HG02852 (cell line): Measurements from ENCODE around the gene OGA.
A peak's percentile ranks its signal among the peaks of the same experiment; 100 is the strongest.
"Not testable (repeated sequence)": the region's sequence is repeated elsewhere in the genome, so short reads cannot be mapped to it uniquely, and the experiment has no call there.

ENCODE experiments used
- ATAC-seq: cut with Tn5 transposase; IDR thresholded peaks from one replicate; pipeline ENCODE4 v1.9.1; 2021; ENCODE audit warnings: mild to moderate bottlenecking, moderate library complexity; ENCODE audit not compliant: unreplicated experiment

The OGA gene

DNA sequence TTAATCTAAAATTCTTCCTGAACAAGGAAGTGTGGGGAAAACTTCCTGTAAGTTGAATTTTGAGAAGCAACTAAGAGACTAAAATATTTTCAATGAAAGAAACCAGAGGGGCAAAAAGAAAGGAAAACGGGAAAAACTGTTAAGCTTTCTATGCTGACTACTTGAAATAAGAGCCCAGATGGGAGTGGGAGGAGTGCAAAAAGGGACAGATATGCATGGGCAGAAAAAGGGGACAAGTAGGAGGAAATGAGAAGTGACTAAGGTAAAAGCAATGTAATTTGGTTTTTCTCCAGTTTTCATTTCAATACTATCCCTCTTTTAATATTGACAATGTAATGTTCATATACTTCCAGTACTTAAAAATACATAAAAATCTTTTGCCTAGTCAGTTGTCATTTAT lies 11.1 kb downstream of the OGA start:
- no peak for ATAC-seq

DNA sequence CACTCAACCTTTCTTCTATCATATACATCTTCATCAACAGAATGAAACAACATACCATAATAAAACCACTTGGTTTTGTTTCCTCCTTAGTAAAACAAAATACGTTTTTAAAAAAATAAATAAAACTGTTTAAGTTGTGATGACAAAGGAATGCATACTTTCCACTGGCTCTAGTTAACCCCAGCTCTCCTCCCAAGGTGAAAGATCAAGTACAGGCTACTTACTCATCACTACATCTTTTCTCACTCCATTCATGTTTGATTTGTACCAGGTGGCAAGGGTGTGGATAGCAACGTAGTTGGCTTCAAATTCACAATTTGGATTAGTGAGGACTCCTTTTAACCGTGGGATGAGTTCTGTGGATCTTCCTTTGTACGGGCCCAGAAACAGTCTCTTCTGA lies 14.7 kb downstream of the OGA start:
- ATAC-seq = no peak

DNA sequence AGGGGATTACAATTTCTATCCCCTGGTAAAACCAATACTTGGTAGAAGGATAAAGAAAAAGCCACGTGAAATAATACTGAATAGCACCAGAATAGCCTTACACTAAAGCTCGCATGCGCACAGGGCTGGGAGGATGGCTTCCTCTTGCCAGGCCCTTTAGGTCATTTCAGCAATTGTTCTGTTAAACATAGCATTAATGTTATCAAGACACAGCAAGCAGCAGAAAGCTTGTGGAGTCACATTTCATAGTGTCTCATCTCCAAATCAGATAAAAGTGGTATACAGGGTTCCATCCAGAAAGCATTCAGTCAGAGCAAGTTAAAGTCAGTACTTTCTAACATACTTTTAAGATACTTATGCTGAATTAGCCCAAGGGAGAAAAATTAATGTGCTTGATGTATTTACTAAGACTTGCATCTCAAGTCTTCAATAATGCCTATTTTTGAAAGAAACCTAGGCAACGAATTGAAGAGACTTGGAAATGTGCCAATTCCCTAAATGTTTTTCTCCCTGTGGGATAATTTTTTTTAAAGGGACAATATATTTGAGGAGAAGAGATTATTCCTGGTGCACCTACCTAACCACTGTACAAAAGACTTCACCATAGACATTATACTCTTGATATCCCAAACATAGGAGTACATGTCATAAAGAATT lies 20.7 kb downstream of the OGA start:
- no peak for ATAC-seq

- ATAC-seq = no peak
Observed at GRCh38 chr10:101793526-101793925, 24.7 kb downstream of the OGA start.

- ATAC-seq = no peak
Observed at GRCh38 chr10:101789686-101790085, 28.6 kb downstream of the OGA start.

DNA sequence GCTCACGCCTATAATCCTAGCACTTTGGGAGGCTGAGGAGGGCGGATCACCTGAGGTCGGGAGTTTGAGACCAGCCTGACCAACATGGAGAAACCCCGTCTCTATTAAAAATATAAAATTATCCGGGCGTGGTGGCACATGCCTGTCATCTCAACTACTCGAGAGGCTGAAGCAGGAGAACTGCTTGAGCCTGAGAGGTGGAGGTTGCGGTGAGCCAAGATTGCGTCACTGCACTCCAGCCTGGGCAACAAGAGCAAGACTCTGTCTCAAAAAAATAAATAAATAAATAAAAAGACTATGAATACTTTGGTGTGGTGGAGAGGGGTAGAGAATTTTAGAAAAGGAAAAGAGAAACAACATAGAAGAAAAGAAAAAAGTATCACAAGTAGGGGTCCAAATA lies 29.0 kb downstream of the OGA start:
- not testable (repeated sequence) for ATAC-seq

DNA sequence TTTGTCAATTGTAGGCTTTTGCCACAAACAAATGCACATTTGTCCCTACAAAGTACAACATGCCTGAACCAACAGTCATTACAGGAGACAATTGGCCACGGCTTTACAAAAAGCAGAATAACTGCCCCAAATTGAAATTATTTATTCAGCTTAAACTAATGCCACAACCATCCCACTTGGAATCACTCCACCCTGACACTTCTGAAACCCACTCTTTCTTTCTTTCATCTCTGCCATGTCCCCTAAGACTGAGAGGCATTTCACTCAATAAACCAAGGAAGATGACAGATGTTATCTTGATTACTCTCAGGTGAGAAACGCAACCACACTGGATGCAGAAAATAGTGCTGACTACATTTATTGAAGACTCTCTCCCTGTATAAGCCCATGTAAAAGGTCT lies 32.4 kb downstream of the OGA start:
- ATAC-seq = no peak

GRCh38 chr10:101784558-101784957 lies 33.7 kb downstream of the OGA start:
- no peak for ATAC-seq

DNA sequence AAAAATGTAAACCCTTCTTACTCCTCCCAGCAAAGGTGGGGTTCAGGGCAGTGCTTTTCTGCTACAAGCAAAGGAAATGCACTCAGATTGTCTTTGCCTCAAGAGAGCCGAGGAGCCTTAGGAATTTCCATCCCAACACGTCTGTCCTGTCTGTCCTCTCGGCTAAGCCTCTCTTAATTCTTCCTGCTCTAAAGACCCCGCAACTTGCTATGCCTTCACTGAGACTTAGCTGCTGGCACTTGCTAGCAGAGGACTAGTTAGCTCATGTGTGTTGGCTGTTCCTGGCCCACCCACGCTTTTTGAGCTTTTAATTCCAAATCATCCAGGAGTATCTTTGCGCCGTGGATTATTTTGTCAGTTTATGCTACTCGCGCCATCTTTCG lies 34.5 kb downstream of the OGA start:
- ATAC-seq = no peak

DNA sequence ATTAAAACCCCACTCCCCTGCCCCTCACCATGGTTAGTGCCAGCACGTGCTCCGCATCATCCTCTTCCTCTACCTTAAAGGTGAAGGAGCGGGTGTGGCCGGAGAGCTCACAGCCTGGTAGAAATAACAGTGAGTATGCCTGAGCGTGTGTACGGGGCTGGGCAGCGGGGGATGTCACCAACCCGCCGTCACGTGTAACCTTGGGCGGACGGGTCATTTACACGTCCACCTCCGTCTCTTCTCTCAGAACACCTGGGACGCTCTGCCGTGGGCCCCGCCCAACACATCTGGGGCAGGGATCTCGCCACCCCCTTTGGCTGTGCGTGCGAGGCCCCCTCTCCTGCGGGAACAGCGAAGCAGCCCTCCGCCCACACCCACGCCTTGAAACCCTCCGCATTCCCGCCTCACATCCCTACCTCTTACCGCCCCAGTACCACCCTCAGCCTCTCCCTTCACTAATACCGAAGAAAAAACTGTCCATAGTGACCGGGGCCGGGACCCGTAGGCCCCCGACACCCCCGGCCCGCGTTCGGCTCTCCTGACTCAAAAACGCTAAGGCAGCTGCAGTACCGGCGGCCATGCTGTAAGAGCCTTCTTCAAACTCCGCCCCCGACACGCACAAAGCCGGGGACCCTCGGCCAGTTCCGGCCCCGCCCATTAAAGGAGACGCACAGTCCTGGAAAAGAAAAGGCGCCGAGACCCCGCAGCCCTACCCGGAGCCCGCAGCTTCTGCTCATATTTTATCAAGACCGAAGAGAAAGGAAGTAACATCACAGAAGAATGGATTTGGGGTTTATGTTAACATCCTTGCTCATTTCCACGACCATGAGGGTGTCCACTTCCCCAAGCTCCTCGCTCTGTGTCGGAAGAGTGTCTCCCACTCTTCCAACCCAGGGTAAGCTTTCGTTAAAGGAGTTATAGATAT lies 35.2 kb downstream of the OGA start, which contains the start of gene NPM3:
Gene NPM3 (minus strand): TSS at position 636 of the 925 bp plus-strand sequence. CDS start 56 bp downstream, at position 580.
- ATAC-seq = peak; percentile 73

DNA sequence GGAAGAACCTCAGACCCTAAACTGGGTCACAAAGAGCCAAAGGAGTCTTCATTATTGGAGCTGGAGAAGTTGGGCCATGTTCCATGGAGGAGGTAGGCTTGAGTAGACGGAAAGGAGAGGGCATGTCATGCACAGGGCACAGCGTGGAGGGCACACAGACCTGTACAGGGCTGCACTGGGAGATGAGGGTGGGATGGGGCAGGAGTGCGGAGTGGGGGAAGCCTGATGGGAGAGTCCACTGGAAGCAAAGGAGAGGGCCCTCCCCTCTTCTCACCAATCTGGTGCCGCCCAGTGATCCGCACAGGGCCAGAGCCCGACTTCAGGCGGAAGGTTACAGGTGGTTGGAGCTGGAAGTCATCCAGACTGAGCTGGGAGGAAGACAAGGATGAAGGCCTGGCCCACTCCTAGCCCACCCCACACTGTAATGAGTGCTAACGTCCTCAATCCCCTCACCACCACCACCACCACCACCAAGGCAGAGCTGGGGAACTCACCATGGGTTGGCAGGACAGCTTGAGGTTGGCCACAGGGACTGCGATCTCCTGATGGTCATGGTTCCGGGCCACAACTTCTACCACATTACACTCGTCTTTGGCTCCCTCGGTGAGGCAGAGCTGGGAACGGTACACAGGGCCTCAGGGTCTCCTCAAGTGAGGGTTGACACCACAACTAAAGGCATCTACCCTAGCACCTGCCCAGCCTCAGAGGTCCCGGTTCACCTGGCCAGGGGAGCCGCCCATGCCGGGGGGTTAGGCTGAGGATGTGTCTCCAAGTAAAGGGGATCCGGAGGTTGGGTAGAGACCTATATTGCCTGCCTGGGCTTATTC lies 36.0 kb downstream of the OGA start:
- ATAC-seq = no peak

DNA sequence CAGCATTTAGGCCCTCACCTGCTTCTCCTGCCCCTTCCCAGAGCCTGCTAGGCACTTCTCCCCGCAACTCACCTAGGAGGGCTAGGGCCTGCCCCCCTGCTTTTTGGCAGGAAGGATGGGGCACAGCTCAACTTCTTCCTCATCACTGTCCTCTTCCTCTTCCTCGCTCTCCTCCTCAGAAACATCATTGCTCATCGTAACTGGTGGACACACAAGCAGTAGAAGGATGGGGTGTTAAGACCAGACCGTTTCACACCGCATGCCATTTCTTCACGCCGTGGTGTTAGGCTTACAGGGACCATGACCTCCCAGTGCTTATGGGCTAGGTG lies 36.6 kb downstream of the OGA start:
- no peak for ATAC-seq

- ATAC-seq = no peak
Observed at GRCh38 chr10:101780818-101781654, 37.2 kb downstream of the OGA start.

GRCh38 chr10:101780187-101780817 lies 37.9 kb downstream of the OGA start:
- no peak for ATAC-seq

DNA sequence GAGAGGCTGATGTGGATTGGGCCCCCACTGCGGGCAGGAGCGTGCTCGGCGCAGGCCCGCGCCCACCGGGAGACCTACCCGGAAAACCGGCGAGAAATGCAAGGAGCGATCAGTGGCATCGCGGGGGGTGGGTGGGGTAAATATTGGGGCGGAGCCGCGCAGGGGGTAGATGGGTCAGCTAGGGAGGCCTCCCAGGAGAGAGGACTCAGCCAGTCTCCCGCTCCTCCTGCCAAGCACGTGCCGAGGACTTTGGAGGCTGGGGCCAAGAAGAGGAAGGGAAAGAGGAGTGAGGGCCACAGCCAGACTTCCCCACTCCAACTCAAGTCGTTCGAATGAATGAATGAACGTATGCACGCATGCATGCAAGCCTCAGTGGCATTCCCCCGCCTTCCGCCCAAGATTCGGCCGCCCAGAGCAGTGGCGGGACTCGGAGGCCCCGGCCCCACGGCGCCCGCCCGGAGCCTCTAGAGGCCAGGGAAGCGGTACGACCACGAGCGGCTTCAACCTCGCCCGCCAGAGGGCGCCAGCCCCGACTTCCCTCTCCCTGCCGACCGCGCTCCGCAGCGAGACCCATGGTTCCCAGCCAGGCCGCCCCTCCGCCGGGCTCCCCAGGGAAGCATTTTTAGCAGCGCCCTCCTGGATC lies 38.6 kb downstream of the OGA start:
- peak; percentile 43 for ATAC-seq

DNA sequence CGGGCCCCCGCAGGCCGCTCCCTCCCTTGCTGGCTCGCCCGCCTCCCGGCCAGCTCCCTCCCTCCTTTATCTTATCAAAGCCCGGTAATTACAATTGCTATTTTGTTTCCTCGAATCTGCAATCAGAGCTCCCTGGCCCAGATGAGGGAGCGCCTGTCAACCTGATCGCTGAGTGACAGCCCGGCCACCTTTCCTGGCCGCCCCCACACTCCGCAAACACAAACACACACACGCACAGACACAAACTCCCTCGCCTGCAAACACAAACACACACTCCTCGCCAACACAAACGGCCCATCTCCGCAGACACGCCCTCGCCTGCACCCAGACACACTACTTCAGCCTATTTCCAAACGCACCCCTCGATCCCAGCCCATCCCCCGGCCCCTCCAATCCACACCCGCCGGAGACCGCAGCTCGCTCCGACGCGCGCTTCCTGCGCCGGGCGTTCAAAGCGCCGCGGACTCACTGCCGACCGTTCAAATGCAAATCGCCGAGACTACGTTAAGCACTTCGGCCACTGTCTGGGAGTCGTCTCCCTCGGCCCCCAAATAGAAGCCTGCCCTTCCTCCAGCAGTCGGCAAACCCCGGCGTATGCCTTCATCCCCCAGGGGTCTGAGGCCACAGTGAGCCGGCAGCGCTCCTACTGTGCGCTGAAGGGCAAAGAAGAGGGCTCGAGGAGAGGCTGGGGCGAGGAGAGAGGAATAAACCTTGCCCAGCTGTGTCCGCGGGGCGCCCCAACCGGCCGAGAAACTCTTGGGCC lies 39.3 kb downstream of the OGA start:
- ATAC-seq = no peak

DNA sequence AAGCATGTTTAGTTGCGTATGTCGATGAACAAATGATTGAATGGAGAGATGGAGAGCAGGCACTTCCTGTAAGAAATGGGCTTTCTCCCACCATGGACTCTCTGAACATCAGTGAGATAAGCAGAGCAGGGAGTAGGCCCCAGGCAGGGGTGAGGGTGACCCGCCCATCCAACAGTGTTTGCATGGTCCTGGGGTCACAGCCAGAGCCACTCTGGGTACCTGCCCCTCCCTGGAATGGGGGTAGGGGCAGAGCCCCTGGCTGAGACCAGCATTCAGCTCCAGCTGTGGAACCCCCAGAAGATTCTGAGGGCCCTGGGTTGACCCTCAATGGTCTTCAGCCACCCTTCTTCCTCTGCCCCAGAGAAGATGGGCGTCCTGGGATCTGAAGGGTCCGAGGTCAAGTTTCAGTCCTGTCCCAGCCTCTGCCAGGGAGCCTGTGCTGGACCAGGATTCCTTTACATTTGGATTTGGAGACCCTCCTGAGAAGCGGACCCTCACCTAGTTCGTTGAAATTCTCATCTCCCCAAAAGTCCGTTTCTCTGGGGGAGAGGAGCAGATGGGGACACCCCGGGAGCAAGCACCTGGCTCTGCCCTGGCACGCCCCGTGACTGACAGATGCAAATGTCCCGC lies 40.0 kb downstream of the OGA start:
- no peak for ATAC-seq

- ATAC-seq = no peak
Observed at GRCh38 chr10:101777619-101778145, 40.6 kb downstream of the OGA start.
